Suprapubic skin (tissue), 4 donors: ENCODE measurements around the gene ZNF555.

Source experiments
- CTCF ChIP-seq, 2 donors: fragments of 200-600 bp in 1 of 2; fragments of 450-650 bp in 1 of 2; sonication (generic) in 1 of 2; IDR thresholded peaks; one replicate each; pipeline ENCODE4 v1.5.1; 2016 to 2019; ENCODE audit warnings: antibody characterized with exemption in 2 of 2, mild to moderate bottlenecking in 1 of 2, moderate library complexity in 1 of 2
- POLR2A ChIP-seq, 2 donors: fragments of 450-650 bp; IDR thresholded peaks; one replicate each; pipeline ENCODE4 v1.6.1; 2017; ENCODE audit warnings: antibody characterized with exemption in 2 of 2, mild to moderate bottlenecking in 2 of 2, moderate library complexity in 2 of 2
- POLR2AphosphoS5 ChIP-seq, 3 donors: sonication (generic); formaldehyde crosslinking; IDR thresholded peaks; one replicate each; pipeline ENCODE4 v1.6.1; 2017; ENCODE audit warnings: antibody characterized with exemption in 3 of 3

DNA sequence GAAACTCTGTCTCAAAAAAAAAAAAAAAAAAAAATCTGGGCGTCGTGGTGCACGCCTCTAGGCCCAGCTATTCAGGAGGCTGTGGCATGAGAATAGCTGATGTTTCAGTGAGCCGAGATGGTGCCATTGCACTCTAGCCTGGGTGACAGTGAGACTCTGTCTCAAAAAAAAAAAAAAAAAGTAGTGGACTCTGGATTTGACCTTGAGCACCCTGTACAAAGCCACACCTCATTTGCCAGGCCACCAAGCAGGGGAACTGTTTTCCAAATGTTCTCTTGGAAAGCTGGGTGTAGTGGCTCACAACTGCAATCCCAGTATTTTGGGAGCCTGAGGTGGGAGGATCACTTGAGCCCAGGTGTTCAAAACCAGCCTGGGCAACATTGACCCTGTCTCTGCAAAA is 3.8 kb upstream of the ZNF555 start:
- TF ChIP-seq POLR2A (IDR thresholded peaks at IDR 0.05) (no peak), POLR2AphosphoS5 (IDR thresholded peaks at IDR 0.05) (no peak), CTCF (IDR thresholded peaks at IDR 0.05) (no peak)
